Measurements from ENCODE around the gene AKAP13. TPM values are rescaled to one million over a fixed set of nuclear protein-coding genes. Genes with fewer than 3 reads are reported as not detected.

The AKAP13 gene
- total RNA-seq, 1 experiment from 2014 or later: 47.3 TPM

DNA sequence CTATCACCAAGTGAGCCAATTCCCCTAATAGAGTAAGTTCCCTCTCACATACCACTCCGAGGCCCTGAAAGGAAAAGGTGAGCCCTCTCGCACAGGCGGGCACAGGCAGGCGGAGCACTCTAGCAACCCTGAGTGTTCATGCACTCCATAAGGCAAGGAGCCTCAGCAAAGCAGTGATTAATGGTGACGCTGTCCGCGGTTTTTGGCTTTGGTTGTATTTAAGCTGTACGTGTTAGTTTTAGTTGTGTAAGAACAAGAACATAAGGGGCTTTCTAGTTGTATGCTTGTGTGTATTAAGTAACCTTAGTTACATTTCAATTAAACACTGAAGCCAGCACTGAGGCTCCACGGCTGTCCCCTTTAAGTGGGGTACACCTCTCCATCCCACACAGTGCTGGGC is 381.2 kb downstream of the AKAP13 start:
- DNase-seq: no peak
- peak overlapping the region in 2 of 3 experiments; percentile 65 to 93; a peak in 4 of 7 replicates for H3K27ac Mint-ChIP-seq
- no peaks in the 10 kb centered on the region for H3K4me1 ChIP-seq (ENCODE audit: insufficient read depth, low read length)

More for the DNA sequence above, 381.2 kb downstream of the AKAP13 start:
- Histone ChIP-seq H4K5ac (ENCODE audit: insufficient read length, low read depth, low read length) (no peak overlapping the region), H4K91ac (ENCODE audit: insufficient read length, low read depth, low read length) (no peak overlapping the region), H3K23ac (ENCODE audit: insufficient read length, low read depth, low read length) (no peak overlapping the region), H4K20me1 (ENCODE audit: control insufficient read depth, insufficient read depth, insufficient read length) (no peaks in the 10 kb centered on the region), H3K79me1 (ENCODE audit: insufficient read depth, low read depth, low read length, poor library complexity, severe bottlenecking) (no peaks in the 10 kb centered on the region), H3K4ac (ENCODE audit: low read depth, low read length) (no peak overlapping the region), H3K18ac (ENCODE audit: insufficient read length, low read depth, low read length) (no peak overlapping the region), H2BK15ac (ENCODE audit: low read depth, low read length) (no peak overlapping the region), H4K8ac (replicated peaks; ENCODE audit: insufficient read length, low read depth, low read length) (no peak overlapping the region), H2BK5ac (ENCODE audit: insufficient read length, low read length) (no peak overlapping the region), H3K9ac (ENCODE audit: extremely low read depth, insufficient read length, low read length) (no peak overlapping the region), H3K27me3 (ENCODE audit: insufficient read depth, low read length) (no peaks in the 10 kb centered on the region), H2BK20ac (ENCODE audit: low read depth, low read length, poor library complexity, severe bottlenecking) (no peak overlapping the region), H3T11ph (ENCODE audit: low read length) (no peak overlapping the region), H3K23me2 (ENCODE audit: insufficient read length, low read depth, low read length, poor library complexity, severe bottlenecking) (no peaks in the 10 kb centered on the region), H2BK12ac (ENCODE audit: insufficient read length, low read depth, low read length) (no peak overlapping the region), H3K9me3 (ENCODE audit: control insufficient read depth, low read depth, low read length) (no peaks in the 10 kb centered on the region), H3K4me2 (ENCODE audit: insufficient read depth, insufficient read length, low read length) (no peak overlapping the region), H2AFZ (ENCODE audit: low read length) (no peak overlapping the region), H3K27ac (ENCODE audit: insufficient read length, low read depth, low read length) (no peak overlapping the region), H2BK120ac (ENCODE audit: low read depth, low read length, poor library complexity, severe bottlenecking) (no peak overlapping the region), H3K56ac (ENCODE audit: insufficient read length, low read depth, low read length) (no peak overlapping the region), H3K14ac (ENCODE audit: insufficient read depth, low read length) (no peak overlapping the region), H3K79me2 (ENCODE audit: insufficient read depth, low read length) (no peaks in the 10 kb centered on the region; the same call in 1 of the 2 replicates), H2AK5ac (ENCODE audit: insufficient read length, low read length) (no peak overlapping the region)
- Mint-ChIP-seq H3K9me3 (no peaks in the 10 kb centered on the region; a peak in 1 of 5 replicates), H3K4me1 (peaks cover 14 to 27% of the 10 kb centered on the region in 2 experiments), H3K4me3 (no peak overlapping the region; a peak in 1 of 5 replicates), H3K36me3 (ENCODE audit: insufficient read depth in 1 of 3, low read depth in 3 of 3) (peaks cover 11 to 33% (median 18%) of the 10 kb centered on the region in 3 experiments; a peak in 6 of 7 replicates), H3K27me3 (ENCODE audit: low read depth) (no peaks in the 10 kb centered on the region)
- TF ChIP-seq, protein P1, sequence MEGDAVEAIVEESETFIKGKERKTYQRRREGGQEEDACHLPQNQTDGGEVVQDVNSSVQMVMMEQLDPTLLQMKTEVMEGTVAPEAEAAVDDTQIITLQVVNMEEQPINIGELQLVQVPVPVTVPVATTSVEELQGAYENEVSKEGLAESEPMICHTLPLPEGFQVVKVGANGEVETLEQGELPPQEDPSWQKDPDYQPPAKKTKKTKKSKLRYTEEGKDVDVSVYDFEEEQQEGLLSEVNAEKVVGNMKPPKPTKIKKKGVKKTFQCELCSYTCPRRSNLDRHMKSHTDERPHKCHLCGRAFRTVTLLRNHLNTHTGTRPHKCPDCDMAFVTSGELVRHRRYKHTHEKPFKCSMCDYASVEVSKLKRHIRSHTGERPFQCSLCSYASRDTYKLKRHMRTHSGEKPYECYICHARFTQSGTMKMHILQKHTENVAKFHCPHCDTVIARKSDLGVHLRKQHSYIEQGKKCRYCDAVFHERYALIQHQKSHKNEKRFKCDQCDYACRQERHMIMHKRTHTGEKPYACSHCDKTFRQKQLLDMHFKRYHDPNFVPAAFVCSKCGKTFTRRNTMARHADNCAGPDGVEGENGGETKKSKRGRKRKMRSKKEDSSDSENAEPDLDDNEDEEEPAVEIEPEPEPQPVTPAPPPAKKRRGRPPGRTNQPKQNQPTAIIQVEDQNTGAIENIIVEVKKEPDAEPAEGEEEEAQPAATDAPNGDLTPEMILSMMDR (conservative IDR thresholded peaks at IDR 0.05): no peak
- WGBS (ENCODE audit: extremely low coverage, insufficient read length, low lambda C conversion rate): no CpG with 5 or more reads among the region's 9 CpGs
